ENCODE data around the gene MTMR2. TPM values are rescaled to one million over a fixed set of nuclear protein-coding genes. Genes with fewer than 3 reads are reported as not detected.

Gene MTMR2
- total and polyA plus RNA-seq, 10 of the 15 experiments (the other 5 are each of a cell fraction or from before 2014, with no cell fraction given), result 7.6 to 46.6 (median 22.5) TPM

DNA sequence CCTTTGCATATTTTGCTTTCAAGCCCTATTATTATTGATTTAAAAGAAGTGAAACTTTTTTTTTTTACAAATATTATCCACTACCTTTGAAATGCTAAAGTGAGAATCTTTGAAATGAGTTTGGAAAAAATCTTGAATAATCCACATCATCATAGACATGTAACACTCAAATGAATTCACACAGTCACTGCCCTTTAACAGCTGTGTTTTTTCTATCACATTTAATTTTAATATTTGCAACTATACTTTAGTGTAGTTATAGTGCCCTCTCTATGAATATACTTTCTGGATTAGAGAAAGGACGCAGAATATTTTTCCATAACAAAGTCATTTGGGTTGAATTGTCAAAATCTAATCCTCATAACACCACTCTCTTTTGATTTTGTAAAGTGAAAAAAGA, 37.9 kb upstream of the MTMR2 start:
- FAIRE-seq (no peak), ATAC-seq (no peak), DNase-seq (ENCODE audit: low read depth, low spot score) (no peak)
- no peaks in the 10 kb centered on the region for H3K79me2 ChIP-seq (ENCODE audit: control insufficient read depth, insufficient read depth, low read length)
- WGBS (ENCODE audit: insufficient coverage, insufficient replicate concordance, low lambda C conversion rate, missing lambda C conversion rate), result 87% methylated on average over 1 of the region's 1 CpG
- H4K20me1 ChIP-seq (ENCODE audit: control insufficient read depth, insufficient read depth), result no peaks in the 10 kb centered on the region
- H3K27me3 ChIP-seq (replicated peaks in 1 of 2; ENCODE audit: control insufficient read depth in 2 of 2, insufficient read depth in 2 of 2, low read length in 1 of 2), result no peaks in the 10 kb centered on the region
- POLR2A ChIA-PET, result no interaction called here
- H3K4me3 ChIP-seq, result no peak overlapping the region
- H3K9ac ChIP-seq (ENCODE audit: control insufficient read depth, insufficient read depth, low read length), result no peak overlapping the region
- H3K9me3 ChIP-seq (replicated peaks; ENCODE audit: control insufficient read depth, insufficient read depth, low read length), result no peaks in the 10 kb centered on the region
- SMC1A ChIA-PET (ENCODE audit: uncharacterized antibody, unreplicated experiment), result no interaction called here
- CTCF ChIA-PET, result no interaction called here
- H3K4me2 ChIP-seq (ENCODE audit: control insufficient read depth, insufficient read depth), result no peak overlapping the region
- no peak overlapping the region for H3K27ac ChIP-seq (ENCODE audit: control insufficient read depth, insufficient read depth)
- no peaks in the 10 kb centered on the region for H3K36me3 ChIP-seq (ENCODE audit: control insufficient read depth in 2 of 2, insufficient read depth in 2 of 2, low read length in 1 of 2)
- intact Hi-C loops (cut with micrococcal nuclease; ENCODE audit: unreplicated experiment), result no loop called here
- no TSS peak for BruUV-seq (replicated peaks)
- RAD21 ChIA-PET (ENCODE audit: unreplicated experiment), result no interaction called here
- in situ Hi-C loops (cut with MboI), result no loop called here
- no peaks in the 10 kb centered on the region for H3K4me1 ChIP-seq (ENCODE audit: control insufficient read depth, insufficient read depth, low read length)
- no peak overlapping the region for H2AFZ ChIP-seq (ENCODE audit: control insufficient read depth, low read depth, low read length)
- TF ChIP-seq IKZF1 (conservative IDR thresholded peaks at IDR 0.05), result no peak
- no peak for TF ChIP-seq CHD1 (IDR thresholded peaks at IDR 0.05; ENCODE audit: low read depth, low read length)
- TF ChIP-seq RUNX3 (IDR thresholded peaks at IDR 0.05; ENCODE audit: low read length), result no peak
- no peak for TF ChIP-seq EED (IDR thresholded peaks at IDR 0.05; ENCODE audit: low read depth)
- no peak for TF ChIP-seq MXI1 (IDR thresholded peaks at IDR 0.05; ENCODE audit: low read depth, low read length)
- no peak for TF ChIP-seq REST (IDR thresholded peaks at IDR 0.05; ENCODE audit: low read depth, low read length)
- no peak for TF ChIP-seq SIN3A (IDR thresholded peaks at IDR 0.05; ENCODE audit: low read depth, low read length)
- TF ChIP-seq RELB (IDR thresholded peaks at IDR 0.05; ENCODE audit: low read depth), result no peak
- no peak for TF ChIP-seq HDGF (IDR thresholded peaks at IDR 0.05)
- TF ChIP-seq ZSCAN29 (IDR thresholded peaks at IDR 0.05), result no peak
- no peak for TF ChIP-seq IKZF2 (IDR thresholded peaks at IDR 0.05)
